T47D (cell line): Measurements from ENCODE around the gene C1R.
A peak's percentile ranks its signal among the peaks of the same experiment; 100 is the strongest.

Source experiments
- DNase-seq, 2 experiments: peaks; one replicate each; pipeline versions ENCODE4 v3.0.0 to v3.0.0-alpha.2; 2011 to 2012; ENCODE audit warnings: low read depth in 1 of 2, low spot score in 1 of 2
- JUND ChIP-seq: IDR thresholded peaks from 2 replicates; pipeline ENCODE4 v1.6.1; 2012; ENCODE audit warnings: low read depth
- in situ Hi-C: cut with HindIII; loops from 2 replicates; pipeline ENCODE4 v1.10.0; 2016; ENCODE audit warnings: low sequenced_read_pairs, low pct_unique_long_range_greater_than_20kb

Gene C1R

DNA sequence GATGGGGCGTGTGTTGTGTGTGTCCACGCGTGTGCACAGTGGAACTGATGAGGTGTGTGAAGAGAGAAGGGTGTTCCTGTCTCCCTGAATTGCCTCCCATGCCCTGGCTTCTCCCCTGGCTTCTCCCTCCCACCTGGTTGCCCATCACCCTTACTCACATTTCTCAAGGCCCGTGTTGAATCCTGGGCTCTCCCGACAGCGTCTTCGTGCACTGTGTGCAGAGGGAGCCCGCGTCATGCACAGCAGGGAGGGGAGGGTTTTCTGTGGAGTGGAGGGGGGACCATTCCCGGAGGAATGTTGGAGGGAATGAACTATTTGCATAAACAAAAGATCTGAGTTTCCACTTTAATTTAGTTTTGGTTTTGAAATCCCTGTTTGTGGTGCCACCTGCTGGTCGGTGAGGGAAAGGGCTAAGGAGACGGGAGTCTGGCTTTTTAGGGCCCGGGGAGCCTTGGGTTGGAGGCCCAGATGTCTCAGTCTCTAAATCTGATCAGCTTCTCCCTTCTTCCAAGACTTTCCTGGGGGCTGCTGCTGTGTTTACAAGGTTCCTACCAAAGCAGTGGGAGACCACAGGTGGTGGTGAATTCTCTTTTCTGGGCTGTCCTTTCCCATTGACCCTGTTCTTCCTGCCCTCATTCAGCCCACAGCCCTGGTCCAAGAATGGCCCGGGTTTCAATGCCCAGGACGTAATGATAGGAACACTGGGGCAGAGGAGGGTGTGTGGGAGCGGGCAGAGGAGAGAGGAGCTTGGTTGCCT, at the start of gene C1R:
TSS of gene C1R (minus strand) at position 217 of the 757 bp plus-strand sequence. CDS start at position 160, 57 bp downstream.
- in situ Hi-C loops = no loop called here
- TF ChIP-seq JUND = no peak
- DNase-seq = peak in 1 of 2 experiments; percentile 41

- no peak for DNase-seq
- in situ Hi-C loops = no loop called here
- no peak for TF ChIP-seq JUND
These were observed 49.2 kb upstream of the C1R start for GRCh38 chr12:7141351-7142005.

DNA sequence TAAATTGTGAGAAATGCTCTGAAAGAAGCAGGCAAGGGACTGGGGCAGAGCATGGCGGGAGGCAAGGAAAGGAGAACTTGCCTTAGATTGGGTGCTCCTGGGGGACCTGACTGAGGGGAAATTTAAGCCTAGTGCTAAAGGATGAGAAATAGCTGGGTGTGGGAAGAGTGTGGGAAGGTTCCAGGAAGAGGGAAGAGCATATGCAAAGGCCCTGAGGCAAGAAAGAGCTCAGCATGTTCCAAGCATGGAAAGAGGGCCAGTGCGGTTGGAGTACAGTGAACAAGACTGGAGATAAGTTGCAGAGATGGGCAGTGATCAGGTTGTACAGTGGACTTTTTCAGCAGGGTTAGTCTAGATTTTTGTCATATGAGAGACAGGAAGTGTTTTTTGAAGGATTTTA, 47.0 kb upstream of the C1R start:
- no peak for DNase-seq
- no peak for TF ChIP-seq JUND
- in situ Hi-C loops = no loop called here

- in situ Hi-C loops = no loop called here
- no peak for DNase-seq
- TF ChIP-seq JUND = no peak
These were observed 45.7 kb upstream of the C1R start for GRCh38 chr12:7137908-7138307.

GRCh38 chr12:7136676-7137075, 44.4 kb upstream of the C1R start:
- no peak for DNase-seq
- in situ Hi-C loops = no loop called here
- no peak for TF ChIP-seq JUND

- DNase-seq = no peak
- in situ Hi-C loops = no loop called here
- no peak for TF ChIP-seq JUND
These were observed 43.8 kb upstream of the C1R start for GRCh38 chr12:7136071-7136470.

GRCh38 chr12:7134396-7135166, 42.3 kb upstream of the C1R start:
- DNase-seq = no peak
- in situ Hi-C loops = no loop called here
- no peak for TF ChIP-seq JUND

- in situ Hi-C loops = no loop called here
- TF ChIP-seq JUND = no peak
- DNase-seq = no peak
These were observed 39.2 kb upstream of the C1R start for GRCh38 chr12:7131502-7131866.

DNA sequence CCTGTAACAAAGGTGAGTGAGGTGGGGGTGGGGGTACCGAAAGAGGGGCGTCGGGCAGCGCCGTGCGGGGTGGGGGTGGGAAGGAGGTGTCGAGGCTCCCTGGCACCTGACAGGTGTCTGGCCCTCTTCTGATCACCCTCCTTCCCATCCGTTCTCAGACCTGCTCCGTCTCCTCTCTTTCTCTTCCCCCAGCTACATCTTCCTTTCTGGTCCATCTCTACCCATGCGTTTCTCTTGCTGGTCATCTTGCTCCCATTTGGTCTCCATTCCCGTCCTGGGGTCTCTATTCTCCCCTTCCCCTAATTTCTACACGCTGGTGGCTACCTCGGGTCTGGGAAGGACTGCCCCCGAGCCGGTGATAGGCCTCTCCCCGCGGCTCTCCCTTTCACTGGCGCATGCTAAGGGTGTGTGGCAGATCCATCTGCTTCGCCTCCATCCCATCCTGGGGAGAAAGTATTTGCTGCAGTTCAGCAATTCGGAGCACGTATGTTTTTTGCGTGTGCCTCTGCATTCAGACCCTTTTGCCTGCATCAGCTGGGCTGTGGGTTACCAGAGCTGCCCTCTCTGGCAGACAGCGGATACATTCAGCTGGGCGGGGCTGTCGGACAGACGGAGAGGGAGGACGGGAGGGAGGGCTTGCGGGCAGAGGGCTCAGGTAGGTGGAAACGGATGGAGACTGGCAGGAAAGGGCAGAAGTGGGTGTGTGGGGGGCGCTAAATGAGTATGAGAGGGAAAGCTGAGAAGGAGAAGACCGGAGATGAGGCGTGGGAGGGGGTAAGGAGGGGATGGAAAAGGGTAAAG, 38.7 kb upstream of the C1R start:
- peak in 1 of 2 experiments; percentile 22 for DNase-seq
- TF ChIP-seq JUND = no peak
- in situ Hi-C loops = no loop called here

GRCh38 chr12:7129872-7130691, 37.8 kb upstream of the C1R start, which contains the start of gene CLSTN3:
Gene CLSTN3, plus strand, starts transcription at chr12:7130371. Its CDS starts 278 bp downstream, at chr12:7130649.
- no peak for TF ChIP-seq JUND
- DNase-seq = peak; percentile 73 to 90
- in situ Hi-C loops = no loop called here

GRCh38 chr12:7129287-7129871, 37.1 kb upstream of the C1R start:
- TF ChIP-seq JUND = no peak
- in situ Hi-C loops = no loop called here
- DNase-seq = no peak
